ENCODE measurements around the gene NPB. TPM values are rescaled to one million over a fixed set of nuclear protein-coding genes. Genes with fewer than 3 reads are reported as not detected.

Gene NPB
- total and polyA plus RNA-seq, 4 donors, result 0.58 to 2.4 (median 1.0) TPM; not detected in 1

DNA sequence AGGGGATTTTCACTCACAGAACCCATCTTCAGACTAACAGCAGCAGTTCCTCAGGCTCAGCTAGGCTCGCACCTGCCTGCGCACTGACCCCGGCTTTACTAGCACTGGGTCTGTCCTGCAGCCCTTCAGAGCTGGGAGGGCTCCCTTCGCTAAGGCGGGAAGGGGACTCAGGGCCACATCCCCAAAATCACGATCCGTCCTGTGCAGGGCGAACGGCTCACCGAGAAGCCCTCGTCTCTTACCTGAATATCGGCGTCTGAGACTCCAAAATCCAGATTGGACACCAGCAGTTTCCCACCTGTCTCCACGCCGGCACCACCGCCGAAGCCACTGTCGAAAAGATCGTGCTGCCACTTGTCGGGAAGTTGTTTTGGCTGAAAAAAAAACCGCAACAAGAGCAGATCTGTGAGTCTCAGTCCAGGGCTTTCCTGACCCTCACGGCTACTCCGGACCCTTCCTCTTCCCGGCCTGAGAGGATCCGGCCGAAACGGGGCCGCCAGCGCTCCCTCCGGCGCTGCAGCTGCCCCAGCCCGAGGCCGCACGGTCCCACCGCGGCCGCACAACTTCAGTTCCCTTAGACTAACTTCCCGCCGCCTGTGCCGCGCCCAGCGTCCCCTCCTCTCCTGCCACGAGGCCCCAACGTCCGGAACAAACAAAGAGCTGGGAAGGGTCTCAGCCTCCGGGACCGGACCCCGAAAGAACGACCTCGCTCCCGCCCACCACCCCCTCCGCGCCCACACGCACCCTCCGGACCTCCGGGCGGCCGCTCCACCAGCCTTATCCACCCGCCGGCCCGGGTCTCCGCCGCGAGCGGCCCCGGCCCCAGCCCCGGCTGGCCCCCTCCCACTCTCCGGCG, 11.4 kb upstream of the NPB start:
- Histone ChIP-seq H3K9me3 (ENCODE audit: control insufficient read depth, low read length) (no peaks in the 10 kb centered on the region), H3K36me3 (ENCODE audit: control insufficient read depth in 1 of 2, insufficient read depth in 2 of 2, low read length in 1 of 2) (peaks cover 0 to 7% of the 10 kb centered on the region in 2 donors), H3K4me1 (ENCODE audit: control insufficient read depth in 1 of 2, insufficient read depth in 2 of 2, low read length in 2 of 2) (no peaks in the 10 kb centered on the region), H3K27me3 (ENCODE audit: control insufficient read depth in 1 of 2, insufficient read depth in 2 of 2, low read length in 1 of 2) (no peaks in the 10 kb centered on the region), H3K27ac (ENCODE audit: low read depth in 1 of 2, low read length in 2 of 2) (peak overlapping the region in 1 of 2 donors; percentile 69), H3K4me3 (ENCODE audit: low read length in 2 of 2) (peak overlapping the region; percentile 94 to 97)
- 9 to 10% methylated on average over 52 to 69 of the region's 69 CpGs for WGBS, 2 donors
- ATAC-seq (ENCODE audit: low FRiP score) (no peak), DNase-seq (no peak)
- intact Hi-C loops (cut with DNase I), result no loop called here

DNA sequence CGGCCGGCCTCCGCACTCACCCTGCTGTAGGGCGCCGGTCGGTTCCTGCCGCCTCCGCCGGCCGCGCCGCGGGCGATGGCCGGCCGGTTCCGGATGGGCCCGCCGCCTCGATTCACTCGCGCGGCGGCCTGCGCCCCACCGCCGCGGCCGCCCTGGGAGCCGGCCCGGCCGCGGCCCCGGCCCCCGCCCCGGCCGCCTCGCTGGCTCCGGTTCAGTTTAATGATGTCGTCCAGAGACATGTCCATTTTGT, 10.8 kb upstream of the NPB start:
- intact Hi-C loops (cut with DNase I), result no loop called here
- H3K4me1 ChIP-seq (ENCODE audit: control insufficient read depth in 1 of 2, insufficient read depth in 2 of 2, low read length in 2 of 2), result no peaks in the 10 kb centered on the region
- ATAC-seq (ENCODE audit: low FRiP score) (no peak), DNase-seq (no peak)
- H3K27me3 ChIP-seq (ENCODE audit: control insufficient read depth in 1 of 2, insufficient read depth in 2 of 2, low read length in 1 of 2), result no peaks in the 10 kb centered on the region
- H3K36me3 ChIP-seq (ENCODE audit: control insufficient read depth in 1 of 2, insufficient read depth in 2 of 2, low read length in 1 of 2), result peaks cover 0 to 7% of the 10 kb centered on the region in 2 donors
- peak overlapping the region; percentile 94 to 97 for H3K4me3 ChIP-seq (ENCODE audit: low read length in 2 of 2)
- peak overlapping the region in 1 of 2 donors; percentile 69 for H3K27ac ChIP-seq (ENCODE audit: low read depth in 1 of 2, low read length in 2 of 2)
- WGBS, 2 donors, result 0 to 1% methylated on average over 36 to 40 of the region's 40 CpGs
- H3K9me3 ChIP-seq (ENCODE audit: control insufficient read depth, low read length), result no peaks in the 10 kb centered on the region

- intact Hi-C loops (cut with DNase I), result no loop called here
- WGBS, 2 donors, result 94 to 95% methylated on average over 11 of the region's 11 CpGs
- DNase-seq (no peak), ATAC-seq (ENCODE audit: low FRiP score) (no peak)
- Histone ChIP-seq H3K4me1 (ENCODE audit: control insufficient read depth in 1 of 2, insufficient read depth in 2 of 2, low read length in 2 of 2) (no peaks in the 10 kb centered on the region), H3K27ac (ENCODE audit: low read depth in 1 of 2, low read length in 2 of 2) (no peak overlapping the region), H3K36me3 (ENCODE audit: control insufficient read depth in 1 of 2, insufficient read depth in 2 of 2, low read length in 1 of 2) (peaks cover 0 to 4% of the 10 kb centered on the region in 2 donors), H3K9me3 (ENCODE audit: control insufficient read depth, low read length) (no peaks in the 10 kb centered on the region), H3K4me3 (ENCODE audit: low read length in 2 of 2) (no peak overlapping the region), H3K27me3 (ENCODE audit: control insufficient read depth in 1 of 2, insufficient read depth in 2 of 2, low read length in 1 of 2) (no peaks in the 10 kb centered on the region)
Observed at GRCh38 chr17:81895400-81895799, 6.6 kb upstream of the NPB start.

- Histone ChIP-seq H3K4me3 (ENCODE audit: low read length in 2 of 2) (no peak overlapping the region), H3K9me3 (ENCODE audit: control insufficient read depth, low read length) (no peaks in the 10 kb centered on the region), H3K27me3 (ENCODE audit: control insufficient read depth in 1 of 2, insufficient read depth in 2 of 2, low read length in 1 of 2) (no peaks in the 10 kb centered on the region), H3K4me1 (ENCODE audit: control insufficient read depth in 1 of 2, insufficient read depth in 2 of 2, low read length in 2 of 2) (no peaks in the 10 kb centered on the region), H3K36me3 (ENCODE audit: control insufficient read depth in 1 of 2, insufficient read depth in 2 of 2, low read length in 1 of 2) (peaks cover 0 to 4% of the 10 kb centered on the region in 2 donors), H3K27ac (ENCODE audit: low read depth in 1 of 2, low read length in 2 of 2) (no peak overlapping the region)
- no peak for ATAC-seq (ENCODE audit: low FRiP score)
- intact Hi-C loops (cut with DNase I), result no loop called here
- no peak for DNase-seq
- WGBS, 2 donors, result 85 to 86% methylated on average over 19 of the region's 19 CpGs
Observed at GRCh38 chr17:81898029-81898866, 3.8 kb upstream of the NPB start.

- intact Hi-C loops (cut with DNase I), result no loop called here
- H3K4me3 ChIP-seq (ENCODE audit: low read length in 2 of 2), result no peak overlapping the region
- 89 to 90% methylated on average over 9 of the region's 9 CpGs for WGBS, 2 donors
- H3K27me3 ChIP-seq (ENCODE audit: control insufficient read depth in 1 of 2, insufficient read depth in 2 of 2, low read length in 1 of 2), result no peaks in the 10 kb centered on the region
- ATAC-seq (ENCODE audit: low FRiP score) (no peak), DNase-seq (no peak)
- H3K9me3 ChIP-seq (ENCODE audit: control insufficient read depth, low read length), result no peaks in the 10 kb centered on the region
- H3K36me3 ChIP-seq (ENCODE audit: control insufficient read depth in 1 of 2, insufficient read depth in 2 of 2, low read length in 1 of 2), result peaks cover 0 to 4% of the 10 kb centered on the region in 2 donors
- no peak overlapping the region for H3K27ac ChIP-seq (ENCODE audit: low read depth in 1 of 2, low read length in 2 of 2)
- no peaks in the 10 kb centered on the region for H3K4me1 ChIP-seq (ENCODE audit: control insufficient read depth in 1 of 2, insufficient read depth in 2 of 2, low read length in 2 of 2)
Observed at GRCh38 chr17:81898885-81899284, 3.2 kb upstream of the NPB start.

GRCh38 chr17:81899514-81900166, 2.4 kb upstream of the NPB start:
- ATAC-seq (ENCODE audit: low FRiP score) (no peak), DNase-seq (no peak)
- H3K27ac ChIP-seq (ENCODE audit: low read depth in 1 of 2, low read length in 2 of 2), result no peak overlapping the region
- intact Hi-C loops (cut with DNase I), result no loop called here
- no peaks in the 10 kb centered on the region for H3K27me3 ChIP-seq (ENCODE audit: control insufficient read depth in 1 of 2, insufficient read depth in 2 of 2, low read length in 1 of 2)
- no peaks in the 10 kb centered on the region for H3K9me3 ChIP-seq (ENCODE audit: control insufficient read depth, low read length)
- WGBS, 2 donors, result 91 to 92% methylated on average over 22 of the region's 22 CpGs
- H3K4me1 ChIP-seq (ENCODE audit: control insufficient read depth in 1 of 2, insufficient read depth in 2 of 2, low read length in 2 of 2), result no peaks in the 10 kb centered on the region
- H3K4me3 ChIP-seq (ENCODE audit: low read length in 2 of 2), result no peak overlapping the region
- peaks cover 0 to 4% of the 10 kb centered on the region in 2 donors for H3K36me3 ChIP-seq (ENCODE audit: control insufficient read depth in 1 of 2, insufficient read depth in 2 of 2, low read length in 1 of 2)

DNA sequence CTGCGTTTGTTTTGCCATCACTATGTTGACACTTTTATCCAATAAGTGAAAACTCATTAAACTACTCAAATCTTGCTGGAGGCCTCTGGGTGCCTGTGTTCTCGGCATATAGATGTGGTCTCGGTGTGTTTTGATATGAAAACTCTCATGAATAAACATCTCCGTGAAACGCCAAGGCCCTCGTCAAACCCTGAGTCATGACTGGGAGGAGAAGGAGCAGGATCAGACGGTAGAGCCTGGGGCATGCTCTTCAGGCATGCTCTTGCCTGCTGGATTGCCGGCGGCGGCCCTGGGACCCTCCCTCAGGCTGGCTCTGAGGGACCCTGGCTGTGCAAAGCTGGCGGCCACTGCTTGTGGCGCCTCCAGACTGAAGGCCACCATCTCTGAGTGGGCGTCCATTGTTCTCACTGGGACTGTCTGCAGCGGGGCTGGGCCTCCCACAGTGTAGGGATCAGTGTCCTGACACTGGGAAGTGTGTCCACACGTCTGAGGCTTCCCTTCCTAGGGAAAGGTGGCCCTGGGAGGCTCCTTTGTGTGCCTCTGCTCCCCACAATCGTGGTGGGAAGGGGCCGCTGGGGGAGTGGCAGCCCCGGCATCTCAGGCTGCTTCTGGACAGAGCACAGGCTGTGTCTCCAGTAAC, 1.7 kb upstream of the NPB start:
- Histone ChIP-seq H3K4me1 (ENCODE audit: control insufficient read depth in 1 of 2, insufficient read depth in 2 of 2, low read length in 2 of 2) (no peaks in the 10 kb centered on the region), H3K27ac (ENCODE audit: low read depth in 1 of 2, low read length in 2 of 2) (no peak overlapping the region), H3K4me3 (ENCODE audit: low read length in 2 of 2) (no peak overlapping the region), H3K36me3 (ENCODE audit: control insufficient read depth in 1 of 2, insufficient read depth in 2 of 2, low read length in 1 of 2) (peaks cover 0 to 4% of the 10 kb centered on the region in 2 donors), H3K9me3 (ENCODE audit: control insufficient read depth, low read length) (no peaks in the 10 kb centered on the region), H3K27me3 (ENCODE audit: control insufficient read depth in 1 of 2, insufficient read depth in 2 of 2, low read length in 1 of 2) (no peaks in the 10 kb centered on the region)
- DNase-seq (no peak), ATAC-seq (ENCODE audit: low FRiP score) (no peak)
- intact Hi-C loops (cut with DNase I), result no loop called here
- 78 to 80% methylated on average over 18 of the region's 18 CpGs for WGBS, 2 donors

DNA sequence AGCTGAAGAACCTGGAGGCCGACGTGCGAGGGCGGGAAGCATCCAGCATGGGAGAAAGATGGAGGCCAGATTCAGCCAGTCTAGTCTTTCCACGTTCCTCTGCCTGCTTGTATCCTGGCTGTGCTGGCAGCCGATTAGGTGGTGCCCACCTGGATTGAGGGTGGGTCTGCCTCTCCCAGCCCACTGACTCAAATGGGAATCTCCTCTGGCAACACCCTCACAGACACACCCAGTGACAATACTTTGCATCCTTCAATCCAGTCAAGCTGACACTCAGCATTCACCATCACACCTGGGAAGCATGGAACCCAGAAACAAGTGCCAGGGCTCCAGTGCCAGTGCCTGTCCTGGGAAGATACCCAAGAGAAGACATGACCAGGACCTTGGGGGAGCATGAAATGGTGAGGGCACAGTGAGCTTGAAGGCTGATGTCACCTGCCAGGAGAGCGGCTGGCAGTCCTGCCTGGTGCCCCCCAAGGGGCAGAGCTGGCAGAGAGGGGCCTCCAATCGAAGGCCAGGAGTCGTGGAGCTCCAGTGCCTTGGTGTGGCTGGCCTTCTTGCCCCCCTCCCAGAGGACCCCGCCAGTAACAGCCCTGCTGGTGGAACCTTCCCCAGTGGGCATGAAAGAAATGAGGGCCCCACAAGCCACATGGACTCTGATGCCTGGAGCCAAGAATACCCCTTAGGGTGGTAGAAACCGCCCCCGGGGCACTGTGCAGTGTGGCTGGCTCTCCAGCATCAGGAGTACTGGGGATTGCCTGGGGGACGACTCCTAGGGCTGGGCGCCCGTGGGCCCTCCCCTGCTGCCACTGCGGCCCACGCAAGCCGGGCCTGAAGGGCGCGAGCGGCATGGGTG, 643 bp upstream of the NPB start:
- no peaks in the 10 kb centered on the region for H3K9me3 ChIP-seq (ENCODE audit: control insufficient read depth, low read length)
- no peak overlapping the region for H3K27ac ChIP-seq (ENCODE audit: low read depth in 1 of 2, low read length in 2 of 2)
- H3K4me3 ChIP-seq (ENCODE audit: low read length in 2 of 2), result no peak overlapping the region
- WGBS, 2 donors, result 47 to 50% methylated on average over 21 of the region's 21 CpGs
- DNase-seq, result no peak
- no peaks in the 10 kb centered on the region for H3K27me3 ChIP-seq (ENCODE audit: control insufficient read depth in 1 of 2, insufficient read depth in 2 of 2, low read length in 1 of 2)
- H3K4me1 ChIP-seq (ENCODE audit: control insufficient read depth in 1 of 2, insufficient read depth in 2 of 2, low read length in 2 of 2), result no peaks in the 10 kb centered on the region
- ATAC-seq (ENCODE audit: low FRiP score), result no peak
- intact Hi-C loops (cut with DNase I), result no loop called here
- peaks cover 0 to 4% of the 10 kb centered on the region in 2 donors for H3K36me3 ChIP-seq (ENCODE audit: control insufficient read depth in 1 of 2, insufficient read depth in 2 of 2, low read length in 1 of 2)

Data from aorta (tissue), 5 donors.